GM06990 (cell line): ENCODE results near the gene BTD.

Experiments
- DNase-seq: peaks from one replicate; pipeline ENCODE4 v3.0.0-alpha.2; 2011; ENCODE audit not compliant: insufficient read length; ENCODE audit errors: extremely low read depth
- H3K27me3 ChIP-seq: replicated peaks from 2 replicates; pipeline ENCODE4 v1.6.0; 2011; ENCODE audit warnings: low read length; ENCODE audit not compliant: control insufficient read depth, insufficient read depth
- H3K36me3 ChIP-seq: 2 replicates; pipeline ENCODE4 v1.5.1; 2011; ENCODE audit warnings: low read length; ENCODE audit not compliant: control insufficient read depth, insufficient read depth
- H3K4me3 ChIP-seq: replicated peaks from 2 replicates; pipeline ENCODE4 v1.5.1; 2011; ENCODE audit warnings: low read depth, mild to moderate bottlenecking, control low read depth, low read length
- TF ChIP-seq, protein P1 (sequence below): IDR thresholded peaks from 2 replicates; pipeline ENCODE4 v1.5.1; 2011; ENCODE audit warnings: low read length, control low read depth, mild to moderate bottlenecking, inconsistent platforms; ENCODE audit not compliant: insufficient read depth, poor library complexity, severe bottlenecking

Gene BTD

DNA sequence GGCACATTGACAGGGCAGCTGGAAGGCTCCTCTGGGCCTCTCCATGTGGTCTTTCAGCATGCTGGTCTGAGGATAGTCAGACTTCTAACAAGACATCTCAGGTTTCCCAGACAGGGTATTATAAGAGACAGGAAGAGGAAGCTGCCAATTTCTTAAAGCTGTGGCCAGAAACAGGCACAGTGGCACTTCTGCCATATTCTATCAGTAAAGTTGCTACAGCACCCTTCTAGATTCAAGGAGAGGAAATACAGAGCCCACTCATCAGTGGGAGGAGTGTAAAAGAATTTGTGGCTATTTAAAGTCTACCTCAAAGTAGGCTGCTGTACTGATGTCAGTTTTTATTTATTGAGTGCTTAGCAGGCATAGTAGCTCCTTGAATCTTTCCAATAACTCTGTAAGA, 55.5 kb downstream of the BTD start:
- no peaks in the 10 kb centered on the region for H3K36me3 ChIP-seq
- no peak overlapping the region for H3K4me3 ChIP-seq
- TF ChIP-seq, protein P1, sequence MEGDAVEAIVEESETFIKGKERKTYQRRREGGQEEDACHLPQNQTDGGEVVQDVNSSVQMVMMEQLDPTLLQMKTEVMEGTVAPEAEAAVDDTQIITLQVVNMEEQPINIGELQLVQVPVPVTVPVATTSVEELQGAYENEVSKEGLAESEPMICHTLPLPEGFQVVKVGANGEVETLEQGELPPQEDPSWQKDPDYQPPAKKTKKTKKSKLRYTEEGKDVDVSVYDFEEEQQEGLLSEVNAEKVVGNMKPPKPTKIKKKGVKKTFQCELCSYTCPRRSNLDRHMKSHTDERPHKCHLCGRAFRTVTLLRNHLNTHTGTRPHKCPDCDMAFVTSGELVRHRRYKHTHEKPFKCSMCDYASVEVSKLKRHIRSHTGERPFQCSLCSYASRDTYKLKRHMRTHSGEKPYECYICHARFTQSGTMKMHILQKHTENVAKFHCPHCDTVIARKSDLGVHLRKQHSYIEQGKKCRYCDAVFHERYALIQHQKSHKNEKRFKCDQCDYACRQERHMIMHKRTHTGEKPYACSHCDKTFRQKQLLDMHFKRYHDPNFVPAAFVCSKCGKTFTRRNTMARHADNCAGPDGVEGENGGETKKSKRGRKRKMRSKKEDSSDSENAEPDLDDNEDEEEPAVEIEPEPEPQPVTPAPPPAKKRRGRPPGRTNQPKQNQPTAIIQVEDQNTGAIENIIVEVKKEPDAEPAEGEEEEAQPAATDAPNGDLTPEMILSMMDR: no peak
- H3K27me3 ChIP-seq: no peaks in the 10 kb centered on the region
- DNase-seq: no peak

DNA sequence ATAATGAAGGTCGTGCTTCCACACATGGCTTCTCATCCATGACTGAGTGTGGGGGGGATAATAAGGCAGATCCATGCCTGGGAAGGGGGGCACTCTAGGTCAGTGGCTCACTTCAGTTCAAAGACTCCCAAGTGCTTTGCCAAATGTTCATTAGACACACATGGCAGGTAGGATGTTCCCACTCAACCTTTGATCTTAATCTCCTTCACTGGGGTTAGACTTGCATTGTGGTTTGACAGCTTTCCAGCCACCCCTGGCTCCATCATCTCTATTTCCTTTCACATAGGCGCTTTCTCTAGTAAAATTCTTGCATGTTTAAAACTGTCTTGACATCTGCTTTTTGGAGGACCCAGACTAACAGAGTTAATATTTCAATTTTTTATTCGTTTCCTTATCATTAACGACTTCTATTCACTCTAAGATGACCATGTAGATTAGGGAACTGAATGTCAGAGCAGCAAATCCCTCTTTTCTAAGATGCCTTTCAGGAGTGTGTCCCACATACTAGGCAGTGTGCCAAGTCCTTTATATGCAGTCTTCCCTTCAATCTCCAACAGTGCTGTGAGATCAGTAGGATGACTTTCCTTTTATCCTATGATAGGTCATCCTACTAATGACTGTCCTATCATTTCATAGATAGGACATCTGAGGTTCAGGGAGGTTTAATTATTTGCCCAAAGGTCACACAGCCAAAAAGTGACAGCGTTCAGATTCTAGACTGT, 57.9 kb downstream of the BTD start:
- DNase-seq: no peak
- Histone ChIP-seq H3K27me3 (no peaks in the 10 kb centered on the region), H3K4me3 (no peak overlapping the region), H3K36me3 (no peaks in the 10 kb centered on the region)
- TF ChIP-seq, protein P1: no peak

DNA sequence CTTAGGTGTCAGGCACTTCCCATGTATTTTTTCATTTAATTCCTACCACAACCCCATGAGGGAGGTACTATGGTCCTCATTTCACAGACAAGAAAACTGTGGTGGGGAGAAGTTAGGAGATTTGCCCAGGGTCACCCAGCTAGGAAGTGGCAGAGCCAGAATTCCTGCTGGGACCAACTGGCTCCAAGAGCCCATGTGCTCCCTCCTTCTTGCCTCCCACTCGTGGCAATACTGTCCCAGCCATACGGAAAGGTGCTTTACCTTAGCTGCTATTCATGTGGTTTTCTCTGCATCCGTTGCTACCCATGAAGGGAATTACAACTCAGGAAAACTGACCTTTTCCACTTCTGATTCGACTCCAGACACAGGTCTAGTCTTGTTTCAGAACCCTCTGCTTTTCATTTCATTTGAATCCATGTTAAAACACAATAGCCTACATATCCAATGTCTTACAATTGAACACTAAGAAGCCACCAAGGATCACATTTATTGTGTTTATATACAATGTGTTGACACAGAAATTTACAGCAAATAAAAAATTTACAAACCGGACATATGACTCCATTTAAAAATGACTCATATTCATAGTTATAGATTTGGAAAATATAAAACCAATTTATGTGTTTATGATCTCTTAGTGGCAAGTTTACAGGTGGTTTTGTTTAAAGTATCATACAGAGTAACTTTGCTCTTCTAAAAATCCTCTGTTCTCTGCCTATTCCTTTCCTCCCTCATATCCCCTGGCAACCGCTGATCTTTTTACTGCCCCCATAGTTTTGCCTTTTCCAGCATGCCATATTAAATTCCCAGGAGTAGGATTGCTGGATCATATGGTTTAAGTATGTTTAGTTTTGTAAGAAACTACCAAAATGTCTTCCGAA, 58.8 kb downstream of the BTD start:
- Histone ChIP-seq H3K4me3 (no peak overlapping the region), H3K27me3 (no peaks in the 10 kb centered on the region), H3K36me3 (no peaks in the 10 kb centered on the region)
- TF ChIP-seq, protein P1: no peak
- DNase-seq: no peak

DNA sequence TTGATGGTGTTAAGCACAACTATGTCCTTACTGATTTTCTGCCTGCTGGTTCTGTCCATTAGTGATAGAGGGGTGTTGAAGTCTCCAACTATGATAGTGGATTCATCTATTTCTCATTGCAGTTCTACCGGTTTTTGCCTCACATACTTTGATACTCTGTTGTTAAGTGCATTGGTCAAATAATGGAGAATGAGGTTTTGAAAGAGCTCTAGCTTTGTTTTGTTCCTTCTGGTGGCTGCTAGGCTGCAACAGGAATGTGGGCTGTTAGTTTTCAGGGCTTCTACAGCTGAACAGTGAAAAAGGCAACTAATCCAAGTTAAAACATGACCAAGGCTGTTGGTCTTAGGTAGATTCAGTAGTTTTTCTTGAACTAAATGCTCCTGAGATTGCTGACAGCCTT, 62.6 kb downstream of the BTD start:
- Histone ChIP-seq H3K27me3 (no peaks in the 10 kb centered on the region), H3K4me3 (no peak overlapping the region), H3K36me3 (no peaks in the 10 kb centered on the region)
- TF ChIP-seq, protein P1: no peak
- DNase-seq: no peak

DNA sequence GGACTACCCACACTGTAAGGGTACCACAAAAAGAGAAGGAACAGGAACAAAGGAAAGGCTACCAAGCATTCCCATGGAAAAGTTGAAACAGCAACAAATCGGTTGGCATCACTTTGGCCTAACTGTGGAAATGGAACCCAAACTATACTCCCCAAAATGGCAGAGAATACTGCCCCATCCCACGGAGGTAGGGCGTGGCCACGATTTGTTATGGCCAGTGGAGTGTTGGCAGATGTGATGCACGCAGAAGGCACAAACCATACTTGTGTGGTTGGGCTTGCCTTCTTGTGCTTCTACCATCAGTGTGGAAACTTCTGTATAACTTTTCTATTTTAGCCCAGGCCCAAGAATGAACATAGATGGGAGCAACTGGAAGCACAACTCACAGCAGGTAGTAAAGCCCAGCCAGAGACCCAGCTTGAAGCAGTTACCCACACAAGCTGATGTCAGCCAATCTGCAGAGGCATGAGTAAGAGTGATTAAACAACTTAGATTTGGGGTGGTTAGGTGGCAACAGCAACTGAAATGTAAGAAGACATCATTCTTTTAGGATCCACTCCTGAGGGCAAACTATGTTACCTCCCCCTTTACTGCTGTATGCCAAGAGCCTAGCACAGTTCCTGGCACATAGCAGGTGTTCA, 64.1 kb downstream of the BTD start:
- peaks cover 1% of the 10 kb centered on the region; the same call in 1 of the 2 replicates for H3K36me3 ChIP-seq
- DNase-seq: no peak
- TF ChIP-seq, protein P1: no peak

More for the DNA sequence above, 64.1 kb downstream of the BTD start:
- Histone ChIP-seq H3K4me3 (no peak overlapping the region), H3K27me3 (no peaks in the 10 kb centered on the region)
